B cell (primary cell): ENCODE results near the gene CNTNAP3B. TPM values are rescaled to one million over a fixed set of nuclear protein-coding genes. Genes with fewer than 3 reads are reported as not detected.
"Not testable (repeated sequence)": the region's sequence is repeated elsewhere in the genome, so short reads cannot be mapped to it uniquely, and the experiment has no call there.

Experiments used
- ATAC-seq: fragments of 200-7000 bp; cut with Tn5 transposase; one replicate; pipeline ENCODE4 v1.10.0; 2021; ENCODE audit warnings: low read depth, mild to moderate bottlenecking, moderate number of reproducible peaks, moderate library complexity
- CTCF ChIA-PET: fragments of 350-600 bp; sonication (Branson Sonifier 250); formaldehyde crosslinking; loops from one replicate; lab custom pipeline; 2021; ENCODE audit warnings: antibody characterized with exemption, inconsistent platforms; lab: Charles Lee
- POLR2A ChIA-PET: fragments of 350-600 bp; sonication (Branson Sonifier 250); formaldehyde crosslinking; loops from one replicate; lab custom pipeline; 2021; ENCODE audit warnings: antibody characterized with exemption; lab: Charles Lee
- DNase-seq: peaks from one replicate; pipeline ENCODE4 v3.0.0; 2013
- H2AFZ ChIP-seq: 2 replicates; pipeline ENCODE4 v1.6.1; 2012; ENCODE audit warnings: mild to moderate bottlenecking, low read depth, low read length; ENCODE audit not compliant: insufficient read depth, poor library complexity, severe bottlenecking
- H3K27ac ChIP-seq, 2 donors: 1 replicate in 1 of 2; 2 replicates in 1 of 2; pipeline ENCODE4 v1.5.1; 2012 to 2013; ENCODE audit warnings: low read length in 2 of 2, mild to moderate bottlenecking in 2 of 2, moderate library complexity in 1 of 2
- H3K27me3 ChIP-seq, 4 experiments: fragments of 200-600 bp in 1 of 4; sonication (generic) in 1 of 4; replicated peaks in 1 of 4; 1 replicate in 2 of 4; 2 replicates in 2 of 4; pipeline versions ENCODE4 v1.6.1 to v1.7.0; 2013 to 2016; ENCODE audit warnings: low read length in 3 of 4, mild to moderate bottlenecking in 2 of 4, mixed read lengths in 1 of 4, moderate library complexity in 1 of 4; ENCODE audit not compliant: insufficient read depth in 4 of 4, control insufficient read depth in 3 of 4; ENCODE audit errors: control extremely low read depth in 1 of 4
- H3K36me3 ChIP-seq, 2 experiments: replicated peaks in 1 of 2; 1 replicate in 1 of 2; 2 replicates in 1 of 2; pipeline versions ENCODE4 v1.6.1 to v1.7.1; 2013; ENCODE audit warnings: low read length in 1 of 2; ENCODE audit not compliant: insufficient read depth in 2 of 2, control insufficient read depth in 1 of 2; ENCODE audit errors: control extremely low read depth in 1 of 2, extremely low read depth in 1 of 2
- H3K4me1 ChIP-seq, 2 donors: fragments of 200-600 bp in 1 of 2; sonication (generic) in 1 of 2; 1 replicate in 1 of 2; 2 replicates in 1 of 2; pipeline versions ENCODE4 v1.5.1 to v1.6.1; 2013 to 2017; ENCODE audit warnings: low read length in 2 of 2; ENCODE audit not compliant: control insufficient read depth in 2 of 2, insufficient read depth in 2 of 2
- H3K4me2 ChIP-seq: replicated peaks from 2 replicates; pipeline ENCODE3; 2012; ENCODE audit warnings: mild to moderate bottlenecking, low read depth, low read length; ENCODE audit not compliant: poor library complexity, severe bottlenecking
- H3K4me3 ChIP-seq, 5 experiments: fragments of 200-600 bp in 1 of 5; sonication (generic) in 1 of 5; 1 replicate in 3 of 5; 2 replicates in 2 of 5; pipeline versions ENCODE4 v1.5.1 to v1.7.0; 2011 to 2016; ENCODE audit warnings: low read length in 4 of 5, mild to moderate bottlenecking in 4 of 5, low read depth in 2 of 5, control low read depth in 1 of 5, moderate library complexity in 1 of 5; ENCODE audit not compliant: insufficient read depth in 1 of 5; ENCODE audit errors: control extremely low read depth in 1 of 5, extremely low read depth in 1 of 5
- H3K79me2 ChIP-seq: fragments of 200-600 bp; sonication (generic); one replicate; pipeline ENCODE4 v1.6.0; 2016; ENCODE audit warnings: low read length; ENCODE audit not compliant: control insufficient read depth, insufficient read depth
- H3K9ac ChIP-seq: fragments of 200-600 bp; sonication (generic); 2 replicates; pipeline ENCODE4 v1.6.1; 2017; ENCODE audit warnings: mild to moderate bottlenecking, low read length, moderate library complexity
- H3K9me3 ChIP-seq, 3 donors: one replicate each; pipeline versions ENCODE4 v1.6.1 to v1.7.1; 2013; ENCODE audit warnings: low read length in 2 of 3; ENCODE audit not compliant: control insufficient read depth in 2 of 3, insufficient read depth in 1 of 3; ENCODE audit errors: control extremely low read depth in 1 of 3
- H4K20me1 ChIP-seq: 2 replicates; pipeline ENCODE4 v1.6.0; 2012; ENCODE audit warnings: mild to moderate bottlenecking, low read length; ENCODE audit not compliant: insufficient read depth, control insufficient read depth, poor library complexity, severe bottlenecking
- H3K27ac Mint-ChIP-seq: one replicate; pipeline ENCODE4 v1.8.0; 2021; ENCODE audit warnings: mixed read lengths
- H3K27me3 Mint-ChIP-seq: one replicate; pipeline ENCODE4 v1.8.0; 2021; ENCODE audit warnings: mixed read lengths
- H3K4me1 Mint-ChIP-seq: one replicate; pipeline ENCODE4 v1.8.0; 2021; ENCODE audit warnings: mixed read lengths
- H3K4me3 Mint-ChIP-seq: one replicate; pipeline ENCODE4 v1.8.0; 2021; ENCODE audit warnings: mixed read lengths
- H3K9me3 Mint-ChIP-seq: one replicate; pipeline ENCODE4 v1.8.0; 2022; ENCODE audit warnings: mixed read lengths; ENCODE audit not compliant: insufficient read depth
- WGBS: methylation state at CpG from one replicate; pipeline ENCODE4 v1.1.5; 2013; ENCODE audit warnings: missing lambda C conversion rate; ENCODE audit not compliant: insufficient coverage; 5-methylcytosine and 5-hydroxymethylcytosine counted together
- intact Hi-C: fragments of 100-400 bp; cut with micrococcal nuclease; formaldehyde crosslinking; loops from one replicate; pipeline ENCODE4 v1.10.0; 2022
- polyA plus RNA-seq: library from polyadenylated mRNA; depleted of rRNA; stranded (reverse); fragments of >200 nt; gene quantifications from 2 replicates; pipeline ENCODE4 v1.2.3, GENCODE V29; 2012
- total RNA-seq, 2 donors: library from RNA; stranded (reverse); fragments of 120-200 nt in 1 of 2; gene quantifications; 1 replicate in 1 of 2; 2 replicates in 1 of 2; pipeline versions ENCODE4 v1.2.3 to v1.2.4, GENCODE V29; 2013 to 2022

CNTNAP3B gene
- total and polyA plus RNA-seq, 2 donors (not counting 1 experiment from before 2014, with no cell fraction given) = 0.25 to 0.89 TPM

DNA sequence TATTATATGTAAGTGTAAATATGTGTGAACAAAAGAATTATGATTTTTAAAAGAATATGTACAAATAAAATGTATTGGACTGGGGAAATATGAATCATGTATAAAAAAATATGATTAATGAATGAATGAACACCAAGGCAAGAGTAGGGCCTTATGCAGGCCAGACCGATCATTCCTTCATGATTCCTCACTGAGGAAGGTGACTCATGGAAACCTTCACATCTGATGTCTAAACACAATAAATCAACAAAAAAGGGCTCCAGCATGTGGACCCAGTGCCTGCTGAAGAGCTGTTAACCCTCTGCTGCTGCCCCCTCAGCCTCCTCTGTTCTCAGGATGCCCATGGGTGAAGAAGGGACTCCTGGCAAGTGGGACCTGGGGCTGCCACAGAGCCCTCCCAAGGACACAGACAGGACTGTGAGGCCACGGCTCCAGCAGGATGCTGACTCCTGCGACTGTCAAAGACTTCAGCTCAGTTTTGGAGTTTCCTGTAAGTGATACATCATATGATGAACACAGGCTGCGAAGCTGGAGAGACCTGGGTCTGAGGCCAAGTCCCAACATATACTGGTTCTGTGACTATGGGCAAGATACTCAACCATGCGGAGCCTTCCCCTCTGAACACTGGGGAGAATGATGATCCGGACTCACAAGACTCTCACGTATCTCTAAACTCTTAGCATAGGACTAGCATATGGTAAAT lies 110.9 kb downstream of the CNTNAP3B start:
- H3K4me3 Mint-ChIP-seq, H4K20me1 ChIP-seq, CTCF ChIA-PET, H3K4me2 ChIP-seq, H3K27me3 Mint-ChIP-seq, H3K4me3 ChIP-seq, H3K4me1 ChIP-seq, ATAC-seq, H3K27me3 ChIP-seq, H3K4me1 Mint-ChIP-seq, POLR2A ChIA-PET, H3K9me3 Mint-ChIP-seq, H3K36me3 ChIP-seq, H3K9ac ChIP-seq, H3K79me2 ChIP-seq, H2AFZ ChIP-seq, H3K27ac ChIP-seq, H3K27ac Mint-ChIP-seq, H3K9me3 ChIP-seq, intact Hi-C loops, DNase-seq: not testable (repeated sequence)
- 100% methylated on average over 2 of the region's 7 CpGs for WGBS

- H3K27me3 Mint-ChIP-seq, H3K27ac ChIP-seq, H3K4me3 Mint-ChIP-seq, H3K79me2 ChIP-seq, H3K9me3 Mint-ChIP-seq, H3K4me1 ChIP-seq, intact Hi-C loops, H3K27ac Mint-ChIP-seq, H3K27me3 ChIP-seq, ATAC-seq, H4K20me1 ChIP-seq, POLR2A ChIA-PET, H3K4me1 Mint-ChIP-seq, H3K9ac ChIP-seq, H2AFZ ChIP-seq, CTCF ChIA-PET, H3K4me2 ChIP-seq, H3K36me3 ChIP-seq, DNase-seq, H3K9me3 ChIP-seq, H3K4me3 ChIP-seq: not testable (repeated sequence)
- WGBS = no CpG with 5 or more reads among the region's 9 CpGs
Measured at GRCh38 chr9:42014317-42014716, 114.9 kb downstream of the CNTNAP3B start.

- intact Hi-C loops = not testable (repeated sequence)
Measured at GRCh38 chr9:41991607-41992006, 137.6 kb downstream of the CNTNAP3B start.

DNA sequence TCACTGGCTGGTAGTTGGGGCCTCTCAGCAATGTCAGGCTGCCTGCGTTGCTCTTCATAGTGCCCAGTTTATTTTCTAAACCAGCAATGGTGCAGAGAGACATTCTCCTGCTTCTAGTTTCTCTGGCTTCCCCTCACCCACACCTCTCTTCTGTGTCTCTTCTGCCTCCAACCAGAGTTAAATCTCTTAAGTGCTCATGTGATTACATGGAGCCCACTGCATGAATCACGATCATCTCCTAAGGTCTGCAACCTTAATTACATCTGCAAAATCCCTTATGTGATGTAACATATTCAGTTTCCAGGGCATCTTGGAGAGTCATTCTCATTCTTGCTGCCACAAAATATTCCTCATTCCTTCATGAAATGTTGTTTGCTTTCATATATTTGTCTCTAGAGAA lies 149.0 kb downstream of the CNTNAP3B start:
- H4K20me1 ChIP-seq, H3K4me3 Mint-ChIP-seq, H3K4me2 ChIP-seq, POLR2A ChIA-PET, CTCF ChIA-PET, H2AFZ ChIP-seq, H3K36me3 ChIP-seq, ATAC-seq, H3K9me3 ChIP-seq, H3K79me2 ChIP-seq, H3K4me3 ChIP-seq, H3K4me1 ChIP-seq, intact Hi-C loops, DNase-seq, H3K27ac ChIP-seq, H3K9me3 Mint-ChIP-seq, H3K4me1 Mint-ChIP-seq, H3K27ac Mint-ChIP-seq, H3K9ac ChIP-seq, H3K27me3 Mint-ChIP-seq, H3K27me3 ChIP-seq: not testable (repeated sequence)
- no CpG with 5 or more reads among the region's 2 CpGs for WGBS

More at GRCh38 chr9:41991607-41992006, 137.6 kb downstream of the CNTNAP3B start:
- H3K9ac ChIP-seq, CTCF ChIA-PET, H4K20me1 ChIP-seq, POLR2A ChIA-PET, H3K4me3 ChIP-seq, H3K36me3 ChIP-seq, H3K4me1 Mint-ChIP-seq, H3K27me3 ChIP-seq, H3K27ac ChIP-seq, H3K9me3 ChIP-seq, H3K4me2 ChIP-seq, H3K4me3 Mint-ChIP-seq, DNase-seq, H3K27me3 Mint-ChIP-seq, H3K9me3 Mint-ChIP-seq, H3K4me1 ChIP-seq, H3K79me2 ChIP-seq, H2AFZ ChIP-seq, H3K27ac Mint-ChIP-seq, ATAC-seq: not testable (repeated sequence)
- no CpG with 5 or more reads among the region's 9 CpGs for WGBS
